CD14-positive monocyte (primary cell): Measurements from ENCODE around the gene NIP7. TPM values are rescaled to one million over a fixed set of nuclear protein-coding genes. Genes with fewer than 3 reads are reported as not detected.

Experiments
- DNase-seq, 3 donors: peaks; one replicate each; pipeline ENCODE4 v3.0.0-alpha.2; 2011 to 2022
- H2AFZ ChIP-seq: 2 replicates; pipeline ENCODE4 v1.6.0; 2012; ENCODE audit warnings: mild to moderate bottlenecking, low read depth, low read length, inconsistent platforms; ENCODE audit not compliant: insufficient read depth, poor library complexity, severe bottlenecking
- H3K27ac ChIP-seq, 2 donors: 1 replicate in 1 of 2; 2 replicates in 1 of 2; pipeline ENCODE4 v1.5.1; 2012 to 2013; ENCODE audit warnings: low read length in 2 of 2, control low read depth in 1 of 2, inconsistent platforms in 1 of 2, low read depth in 1 of 2, mild to moderate bottlenecking in 1 of 2
- H3K27me3 ChIP-seq, 2 donors: one replicate each; pipeline versions ENCODE4 v1.6.0 to v1.6.1; 2011 to 2013; ENCODE audit warnings: low read length in 2 of 2; ENCODE audit not compliant: control insufficient read depth in 2 of 2, insufficient read depth in 2 of 2
- H3K36me3 ChIP-seq, 2 donors: replicated peaks in 1 of 2; 1 replicate in 1 of 2; 2 replicates in 1 of 2; pipeline versions ENCODE4 v1.5.1 to v1.6.1; 2012 to 2013; ENCODE audit warnings: low read length in 2 of 2, control low read depth in 1 of 2, inconsistent platforms in 1 of 2, mild to moderate bottlenecking in 1 of 2; ENCODE audit not compliant: insufficient read depth in 2 of 2, control insufficient read depth in 1 of 2
- H3K4me1 ChIP-seq, 2 donors: 1 replicate in 1 of 2; 2 replicates in 1 of 2; pipeline versions ENCODE4 v1.5.1 to v1.6.1; 2012 to 2013; ENCODE audit warnings: low read length in 2 of 2, control low read depth in 1 of 2, inconsistent platforms in 1 of 2, mild to moderate bottlenecking in 1 of 2, moderate library complexity in 1 of 2; ENCODE audit not compliant: insufficient read depth in 2 of 2, control insufficient read depth in 1 of 2
- H3K4me2 ChIP-seq: replicated peaks from 2 replicates; pipeline ENCODE3; 2012; ENCODE audit warnings: low read length, moderate library complexity, mild to moderate bottlenecking; ENCODE audit not compliant: poor library complexity, severe bottlenecking; ENCODE audit errors: extremely low read depth
- H3K4me3 ChIP-seq, 3 experiments: fragments of 200-600 bp in 1 of 3; sonication (generic) in 1 of 3; replicated peaks in 1 of 3; 1 replicate in 2 of 3; 2 replicates in 1 of 3; pipeline ENCODE4 v1.5.1; 2011 to 2013; ENCODE audit warnings: low read length in 3 of 3, mild to moderate bottlenecking in 3 of 3, control low read depth in 2 of 3, low read depth in 2 of 3, inconsistent platforms in 1 of 3, moderate library complexity in 1 of 3
- H3K79me2 ChIP-seq: 2 replicates; pipeline ENCODE4 v1.6.0; 2012; ENCODE audit warnings: mild to moderate bottlenecking, control low read depth, inconsistent platforms, low read length, moderate library complexity; ENCODE audit not compliant: insufficient read depth
- H3K9ac ChIP-seq: 2 replicates; pipeline ENCODE4 v1.6.0; 2017; ENCODE audit warnings: low read length, mild to moderate bottlenecking; ENCODE audit not compliant: insufficient read depth, poor library complexity, severe bottlenecking
- H3K9me3 ChIP-seq, 2 donors: replicated peaks in 1 of 2; 1 replicate in 1 of 2; 2 replicates in 1 of 2; pipeline versions ENCODE4 v1.5.1 to v1.6.1; 2012 to 2013; ENCODE audit warnings: low read length in 2 of 2, control low read depth in 1 of 2; ENCODE audit not compliant: control insufficient read depth in 1 of 2, insufficient read depth in 1 of 2
- H4K20me1 ChIP-seq: 2 replicates; pipeline ENCODE4 v1.6.0; 2012; ENCODE audit warnings: mild to moderate bottlenecking, low read length, control low read depth, moderate library complexity; ENCODE audit not compliant: insufficient read depth
- H3K27ac Mint-ChIP-seq, 7 donors: one replicate each; pipeline ENCODE4 v1.8.0; 2020; ENCODE audit warnings: mild to moderate bottlenecking in 7 of 7, mixed read lengths in 7 of 7, moderate library complexity in 6 of 7, inconsistent platforms in 2 of 7
- H3K27me3 Mint-ChIP-seq, 3 donors: one replicate each; pipeline ENCODE4 v1.8.0; 2021 to 2022; ENCODE audit warnings: low read depth in 3 of 3, mild to moderate bottlenecking in 3 of 3, mixed read lengths in 3 of 3, moderate library complexity in 3 of 3, inconsistent platforms in 1 of 3
- H3K36me3 Mint-ChIP-seq, 2 donors: one replicate each; pipeline ENCODE4 v1.8.0; 2020; ENCODE audit warnings: mixed read lengths in 2 of 2, inconsistent platforms in 1 of 2, mild to moderate bottlenecking in 1 of 2
- H3K4me1 Mint-ChIP-seq: one replicate; pipeline ENCODE4 v1.8.0; 2020; ENCODE audit warnings: mild to moderate bottlenecking, mixed read lengths
- H3K4me3 Mint-ChIP-seq, 2 donors: one replicate each; pipeline ENCODE4 v1.8.0; 2020; ENCODE audit warnings: mild to moderate bottlenecking in 2 of 2, mixed read lengths in 2 of 2, moderate library complexity in 1 of 2
- H3K9me3 Mint-ChIP-seq, 7 donors: one replicate each; pipeline ENCODE4 v1.8.0; 2020 to 2022; ENCODE audit warnings: mixed read lengths in 7 of 7, mild to moderate bottlenecking in 6 of 7, moderate library complexity in 6 of 7, inconsistent platforms in 2 of 7
- CTCF ChIP-seq: fragments of 200-600 bp; IDR thresholded peaks from one replicate; pipeline ENCODE4 v1.8.0; 2022; ENCODE audit warnings: antibody characterized with exemption, mild to moderate bottlenecking
- WGBS: methylation state at CpG from one replicate; pipeline ENCODE4 v1.1.5; 2013; ENCODE audit warnings: missing lambda C conversion rate; ENCODE audit not compliant: insufficient coverage; 5-methylcytosine and 5-hydroxymethylcytosine counted together
- intact Hi-C, 2 donors: fragments of 100-400 bp; cut with micrococcal nuclease; formaldehyde crosslinking; loops; one replicate each; pipeline versions ENCODE4 v1.15.0 to v1.15.1; 2023
- polyA plus RNA-seq, 3 donors: library from polyadenylated mRNA; depleted of rRNA in 1 of 3; unstranded in 2 of 3; stranded (reverse) in 1 of 3; fragments of 300-500 nt in 2 of 3; fragments of >200 nt in 1 of 3; fragmentation: Illumina TruSeq in 2 of 3; gene quantifications; 1 replicate in 2 of 3; 2 replicates in 1 of 3; pipeline ENCODE4 v1.2.3, GENCODE V29; 2012 to 2021

NIP7 gene
- polyA plus RNA-seq, 3 donors: 3.0 to 16.4 (median 14.2) TPM

GRCh38 chr16:69378760-69379159, 39.2 kb downstream of the NIP7 start:
- no peaks in the 10 kb centered on the region for H3K27me3 ChIP-seq
- Mint-ChIP-seq H3K4me1 (peaks cover 11% of the 10 kb centered on the region), H3K4me3 (no peak overlapping the region), H3K27ac (no peak overlapping the region), H3K36me3 (peaks cover 50 to 64% of the 10 kb centered on the region in 2 donors), H3K27me3 (no peaks in the 10 kb centered on the region), H3K9me3 (no peaks in the 10 kb centered on the region)
- H2AFZ ChIP-seq: no peak overlapping the region
- no peaks in the 10 kb centered on the region for H3K9me3 ChIP-seq
- no peak overlapping the region for H3K4me3 ChIP-seq
- H3K36me3 ChIP-seq: peaks cover 35 to 91% of the 10 kb centered on the region in 2 donors
- H3K9ac ChIP-seq: no peak overlapping the region
- intact Hi-C loops: no loop called here
- peaks cover 22% of the 10 kb centered on the region for H4K20me1 ChIP-seq
- WGBS: no CpG with 5 or more reads among the region's 1 CpG
- no peak overlapping the region for H3K4me2 ChIP-seq
- no peak for TF ChIP-seq CTCF
- DNase-seq: no peak
- H3K27ac ChIP-seq: no peak overlapping the region
- H3K79me2 ChIP-seq: peaks cover 36% of the 10 kb centered on the region
- peaks cover 4 to 12% of the 10 kb centered on the region in 2 donors for H3K4me1 ChIP-seq

GRCh38 chr16:69381231-69381630, 41.7 kb downstream of the NIP7 start:
- Histone ChIP-seq H3K9me3 (no peaks in the 10 kb centered on the region), H3K9ac (no peak overlapping the region), H3K4me3 (no peak overlapping the region), H3K27me3 (no peaks in the 10 kb centered on the region), H3K4me2 (no peak overlapping the region), H3K36me3 (peaks cover 32 to 76% of the 10 kb centered on the region in 2 donors), H3K79me2 (peaks cover 55% of the 10 kb centered on the region), H4K20me1 (peaks cover 22% of the 10 kb centered on the region), H3K4me1 (peaks cover 18 to 29% of the 10 kb centered on the region in 2 donors), H3K27ac (peak overlapping the region in 1 of 2 donors; percentile 64), H2AFZ (no peak overlapping the region)
- DNase-seq: no peak
- Mint-ChIP-seq H3K27ac (peak overlapping the region; percentile 62 to 87 (median 78)), H3K4me3 (peak overlapping the region; percentile 6 to 35), H3K36me3 (peaks cover 54 to 66% of the 10 kb centered on the region in 2 donors), H3K27me3 (peaks cover 0 to 1% (median 0%) of the 10 kb centered on the region in 3 donors), H3K9me3 (peaks cover 0 to 3% (median 0%) of the 10 kb centered on the region in 7 donors), H3K4me1 (peaks cover 24% of the 10 kb centered on the region)
- intact Hi-C loops: loop anchor here in 1 of 2 donors (5.0 kb wide), 1 partner anchor 44 kb away; the partner anchor contains the start of genes COG8 and NIP7
- TF ChIP-seq CTCF: no peak
- no CpG with 5 or more reads among the region's 2 CpGs for whole genome bisulfite sequencing
